GM12878 (cell line): ENCODE measurements around the gene INHA. TPM values are rescaled to one million over a fixed set of nuclear protein-coding genes. Genes with fewer than 3 reads are reported as not detected.

Source experiments
- ATAC-seq: fragments of 200-7000 bp; cut with Tn5 transposase; 3 replicates; pipeline ENCODE4 v1.9.1; 2020; ENCODE audit warnings: mild to moderate bottlenecking, moderate library complexity
- BruUV-seq: library from RNA; stranded (reverse); fragments of 400-500 nt; replicated peaks from 2 replicates; lab custom pipeline; 2021; lab: Mats Ljungman, UMichigan
- CTCF ChIA-PET: fragments of 300-600 bp; sonication (Branson Sonifier 250); formaldehyde crosslinking; extraction: SDS; loops from one replicate; lab custom pipeline; 2021; ENCODE audit warnings: inconsistent platforms; lab: Yijun Ruan, JAX
- POLR2A ChIA-PET: fragments of 350-600 bp; formaldehyde crosslinking; extraction: SDS; loops from one replicate; lab custom pipeline; 2021; ENCODE audit warnings: inconsistent platforms; lab: Charles Lee
- RAD21 ChIA-PET: fragments of 300-600 bp; sonication (Branson Sonifier 250); formaldehyde crosslinking; loops from one replicate; lab custom pipeline; 2023; ENCODE audit warnings: antibody characterized with exemption; ENCODE audit not compliant: unreplicated experiment; lab: Charles Lee
- SMC1A ChIA-PET: fragments of 300-600 bp; sonication (Branson Sonifier 250); formaldehyde crosslinking; loops from one replicate; lab custom pipeline; 2023; ENCODE audit not compliant: unreplicated experiment, uncharacterized antibody; lab: Charles Lee
- DNase-seq: peaks from one replicate; pipeline ENCODE4 v3.0.0-alpha.2; 2011; ENCODE audit warnings: low read depth, low spot score
- FAIRE-seq: peaks from 3 replicates; lab custom pipeline; 2011; peaks lifted over from hg19 to GRCh38; lab: Jason Lieb, UNC
- H2AFZ ChIP-seq: 2 replicates; pipeline ENCODE4 v1.6.0; 2011; ENCODE audit warnings: low read depth, low read length, control low read depth; ENCODE audit not compliant: control insufficient read depth
- H3K27ac ChIP-seq: 2 replicates; pipeline ENCODE4 v1.5.1; 2011; ENCODE audit warnings: control low read depth; ENCODE audit not compliant: control insufficient read depth, insufficient read depth
- H3K27me3 ChIP-seq, 2 experiments: replicated peaks in 1 of 2; 2 replicates each; pipeline versions ENCODE4 v1.6.0 to v1.6.1; 2011; ENCODE audit warnings: low read length in 1 of 2; ENCODE audit not compliant: control insufficient read depth in 2 of 2, insufficient read depth in 2 of 2
- H3K36me3 ChIP-seq, 2 experiments: 2 replicates each; pipeline ENCODE4 v1.5.1; 2011; ENCODE audit warnings: low read length in 1 of 2; ENCODE audit not compliant: control insufficient read depth in 2 of 2, insufficient read depth in 2 of 2
- H3K4me1 ChIP-seq: 2 replicates; pipeline ENCODE4 v1.6.1; 2011; ENCODE audit warnings: mild to moderate bottlenecking, low read length, moderate library complexity, mixed read lengths; ENCODE audit not compliant: control insufficient read depth, insufficient read depth
- H3K4me2 ChIP-seq: 2 replicates; pipeline ENCODE4 v1.6.0; 2011; ENCODE audit warnings: control low read depth; ENCODE audit not compliant: control insufficient read depth, insufficient read depth
- H3K4me3 ChIP-seq: fragments of 200-600 bp; sonication (generic); 2 replicates; pipeline ENCODE4 v1.5.1; 2016
- H3K79me2 ChIP-seq: 2 replicates; pipeline ENCODE4 v1.6.0; 2011; ENCODE audit warnings: low read length; ENCODE audit not compliant: control insufficient read depth, insufficient read depth
- H3K9ac ChIP-seq: 2 replicates; pipeline ENCODE4 v1.8.0; 2011; ENCODE audit warnings: low read length, control low read depth, mixed read lengths; ENCODE audit not compliant: control insufficient read depth, insufficient read depth
- H3K9me3 ChIP-seq: replicated peaks from 3 replicates; pipeline ENCODE4 v1.5.1; 2011; ENCODE audit warnings: mild to moderate bottlenecking, low read length; ENCODE audit not compliant: control insufficient read depth, insufficient read depth
- H4K20me1 ChIP-seq: 2 replicates; pipeline ENCODE4 v1.6.0; 2011; ENCODE audit not compliant: control insufficient read depth, insufficient read depth
- ETV6 ChIP-seq, 2 experiments: fragments of 450-650 bp in 1 of 2; IDR thresholded peaks in 1 of 2; conservative IDR thresholded peaks in 1 of 2; 2 replicates each; pipeline ENCODE4 v1.6.1; 2014; ENCODE audit warnings: antibody characterized with exemption in 1 of 2, borderline replicate concordance in 1 of 2, low read depth in 1 of 2, mild to moderate bottlenecking in 1 of 2, moderate library complexity in 1 of 2
- EZH2 ChIP-seq: IDR thresholded peaks from 2 replicates; pipeline ENCODE4 v1.6.1; 2012; ENCODE audit warnings: low read depth, mild to moderate bottlenecking, control low read depth, inconsistent platforms, low read length, borderline replicate concordance; ENCODE audit not compliant: control insufficient read depth
- MAX ChIP-seq: IDR thresholded peaks from 2 replicates; pipeline ENCODE4 v1.6.1; 2012; ENCODE audit warnings: low read depth, low read length, improper control_type of control experiment
- NFYA ChIP-seq: IDR thresholded peaks from 2 replicates; pipeline ENCODE4 v1.6.1; 2011; ENCODE audit warnings: low read depth, mild to moderate bottlenecking, low read length, improper control_type of control experiment, borderline replicate concordance
- NKRF ChIP-seq: fragments of 450-650 bp; conservative IDR thresholded peaks from 2 replicates; pipeline ENCODE4 v1.6.1; 2017; ENCODE audit warnings: mild to moderate bottlenecking, moderate library complexity
- REST ChIP-seq: IDR thresholded peaks from 2 replicates; pipeline ENCODE4 v1.6.1; 2012; ENCODE audit warnings: mild to moderate bottlenecking, low read depth, low read length
- SIN3A ChIP-seq: IDR thresholded peaks from 2 replicates; pipeline ENCODE4 v1.6.1; 2012; ENCODE audit warnings: low read depth, low read length, improper control_type of control experiment
- WGBS: methylation state at CpG from one replicate; pipeline ENCODE4 v1.1.6; 2016; ENCODE audit warnings: low lambda C conversion rate; ENCODE audit not compliant: insufficient replicate concordance, insufficient coverage; ENCODE audit errors: missing lambda C conversion rate; 5-methylcytosine and 5-hydroxymethylcytosine counted together
- in situ Hi-C: fragments of 300-500 bp; cut with MboI; formaldehyde crosslinking; loops from 9 replicates; pipeline ENCODE4 v1.14.3; 2018; ENCODE audit warnings: mixed read lengths
- intact Hi-C: fragments of 100-400 bp; cut with micrococcal nuclease; formaldehyde crosslinking; loops from one replicate; pipeline ENCODE4 v1.14.2; 2022; ENCODE audit not compliant: unreplicated experiment
- polyA plus RNA-seq, 11 experiments: library from polyadenylated mRNA; depleted of rRNA in 4 of 11; unstranded in 6 of 11; stranded (reverse) in 5 of 11; fragments of >200 nt; fragmentation: Nextera tagmentation in 4 of 11; fragmentation: Illumina TruSeq in 1 of 11; extraction: Ambion mirVana in 4 of 11; extraction: Trizol in 1 of 11; gene quantifications; 1 replicate in 1 of 11; 2 replicates in 10 of 11; pipeline versions ENCODE4 v1.2.1 to v1.2.3, GENCODE V29; 2011 to 2016; ENCODE audit warnings: inconsistent platforms in 2 of 11, missing spikeins in 2 of 11, low read depth in 1 of 11
- total RNA-seq, 4 experiments: library from RNA; depleted of rRNA in 3 of 4; stranded (reverse); fragments of >200 nt in 3 of 4; fragmentation: Illumina TruSeq in 1 of 4; extraction: Trizol in 1 of 4; gene quantifications; 2 replicates each; pipeline versions ENCODE4 v1.2.1 to v1.2.3, GENCODE V29; 2013 to 2021

Gene INHA
- total and polyA plus RNA-seq, 10 of the 15 experiments (the other 5 are each of a cell fraction or from before 2014, with no cell fraction given): not detected

- Histone ChIP-seq H3K27ac (no peak overlapping the region), H3K36me3 (no peaks in the 10 kb centered on the region; a peak in 1 of 4 replicates), H3K4me1 (peaks cover 3% of the 10 kb centered on the region; the same call in 1 of the 2 replicates), H2AFZ (peak overlapping the region; percentile 62), H3K79me2 (no peaks in the 10 kb centered on the region), H4K20me1 (no peaks in the 10 kb centered on the region; the same call in 1 of the 2 replicates), H3K27me3 (peaks cover 0 to 7% of the 10 kb centered on the region in 2 experiments; a peak in 2 of 4 replicates), H3K4me3 (peak overlapping the region; percentile 69), H3K4me2 (peak overlapping the region; percentile 81), H3K9ac (peak overlapping the region; percentile 44; the same call in 1 of the 2 replicates), H3K9me3 (no peaks in the 10 kb centered on the region)
- ChIA-PET SMC1A (interaction anchor here (1.0 to 1.3 kb wide), 3 partner anchors 13 to 139 kb away, joined by 3 read pairs; no protein-coding TSS in a partner anchor), CTCF (interaction anchor here (0.6 to 4.5 kb wide), 12 partner anchors 9 to 147 kb away, joined by 3 to 68 read pairs (median 4); partner anchors contain the start of gene GMPPA), RAD21 (interaction anchor here (1.0 to 3.7 kb wide), 4 partner anchors 44 to 147 kb away, joined by 3 to 25 read pairs (median 12); partner anchors contain the start of gene GMPPA), POLR2A (interaction anchor here (1.0 to 1.3 kb wide), 2 partner anchors 54 to 147 kb away, joined by 3 to 5 read pairs; partner anchors contain the start of gene STK11IP)
- ATAC-seq (peak; percentile 69), DNase-seq (no peak), FAIRE-seq (no peak)
- in situ Hi-C loops (loop anchor here (5.0 kb wide), 1 partner anchor 144 kb away; no protein-coding TSS in a partner anchor), intact Hi-C loops (no loop called here)
- TF ChIP-seq NKRF (peak; percentile 21; the same call in 1 of the 2 replicates), MAX (no peak; the same call in 1 of the 2 replicates), EZH2 (no peak), ETV6 (conservative IDR thresholded peaks at IDR 0.05 in 1 of 2, IDR thresholded peaks at IDR 0.05 in 1 of 2; ENCODE audit: borderline replicate concordance in 1 of 2, low read depth in 1 of 2) (peak in 1 of 2 experiments; percentile 35; a peak in 1 of 4 replicates), SIN3A (no peak), REST (peak; percentile 28; the same call in 1 of the 2 replicates), NFYA (no peak)
- 1% methylated on average over 57 of the region's 66 CpGs for WGBS
- no TSS peak for BruUV-seq
Measured at GRCh38 chr2:219542931-219543595, 29.0 kb upstream of the INHA start.
